ENCODE results near the gene KRTAP5-11. TPM values are rescaled to one million over a fixed set of nuclear protein-coding genes. Genes with fewer than 3 reads are reported as not detected.
"Not testable (repeated sequence)": the region's sequence is repeated elsewhere in the genome, so short reads cannot be mapped to it uniquely, and the experiment has no call there.

Gene KRTAP5-11
- total and polyA plus RNA-seq, 2 of the 8 experiments (the other 6 are each of a cell fraction or from before 2014, with no cell fraction given) = not detected

- H3K56ac ChIP-seq (replicated peaks; ENCODE audit: insufficient read length, low read depth, low read length); H3K4me3 ChIP-seq (ENCODE audit: extremely low read depth in 1 of 4, insufficient read depth in 2 of 4, low read depth in 3 of 4, low read length in 4 of 4); H2AFZ ChIP-seq (ENCODE audit: low read length); H3K9me3 ChIP-seq (ENCODE audit: insufficient read depth in 2 of 2, low read depth in 1 of 2, low read length in 1 of 2); H3K36me3 ChIP-seq (ENCODE audit: control insufficient read depth in 2 of 4, insufficient read depth in 4 of 4, low read length in 3 of 4); H3K4me1 ChIP-seq (replicated peaks in 1 of 4; ENCODE audit: control insufficient read depth in 3 of 4, insufficient read depth in 4 of 4, low read length in 3 of 4); H4K91ac ChIP-seq (replicated peaks; ENCODE audit: insufficient read length, low read length); H2BK5ac ChIP-seq (ENCODE audit: low read depth, low read length); FAIRE-seq; H3K9ac ChIP-seq (replicated peaks in 1 of 4; ENCODE audit: extremely low read depth in 1 of 4, low read depth in 3 of 4, low read length in 3 of 4); CTCF ChIA-PET (ENCODE audit: partially characterized antibody); H3K4ac ChIP-seq (replicated peaks; ENCODE audit: insufficient read length, low read depth, low read length); H3K23ac ChIP-seq (ENCODE audit: insufficient read length); H3K23me2 ChIP-seq (ENCODE audit: low read depth, low read length); POLR2A ChIA-PET (ENCODE audit: partially characterized antibody); H3K4me2 ChIP-seq (ENCODE audit: insufficient read depth in 1 of 2, low read depth in 2 of 2, low read length in 2 of 2); H3K79me2 ChIP-seq (ENCODE audit: control insufficient read depth in 1 of 2, insufficient read depth in 2 of 2, low read length in 2 of 2); H3K18ac ChIP-seq (ENCODE audit: extremely low read depth, low read length); H4K8ac ChIP-seq (ENCODE audit: extremely low read depth, insufficient read depth, low read length); H4K5ac ChIP-seq (ENCODE audit: insufficient read length, low read depth, low read length); H2BK15ac ChIP-seq (ENCODE audit: low read length); H3K14ac ChIP-seq (ENCODE audit: insufficient read length); H2AK5ac ChIP-seq (ENCODE audit: low read depth, low read length); H2BK120ac ChIP-seq (replicated peaks; ENCODE audit: low read depth, low read length); H3K27ac ChIP-seq (ENCODE audit: low read depth, low read length); H2BK20ac ChIP-seq (ENCODE audit: low read length); DNase-seq (ENCODE audit: low read depth in 1 of 2, low spot score in 2 of 2); H4K20me1 ChIP-seq (replicated peaks in 1 of 2; ENCODE audit: control insufficient read depth in 1 of 2, insufficient read depth in 2 of 2, low read length in 2 of 2); H3K79me1 ChIP-seq (ENCODE audit: low read depth, low read length); H2BK12ac ChIP-seq (ENCODE audit: low read depth, low read length): not testable (repeated sequence)
- 85% methylated on average over 21 of the region's 21 CpGs; no CpG with 5 or more reads in 1 of the 2 experiments for WGBS, 2 experiments (ENCODE audit: extremely low coverage in 1 of 2, insufficient coverage in 1 of 2, insufficient read length in 1 of 2, insufficient replicate concordance in 2 of 2, low coverage in 1 of 2, low lambda C conversion rate in 2 of 2, missing lambda C conversion rate in 1 of 2)
- peaks cover 8 to 13% (median 10%) of the 10 kb centered on the region in 4 experiments for H3K27me3 ChIP-seq (replicated peaks in 1 of 4; ENCODE audit: control insufficient read depth in 3 of 4, extremely low read depth in 1 of 4, insufficient read depth in 3 of 4, low read length in 3 of 4)
These were observed 28.7 kb upstream of the KRTAP5-11 start for GRCh38 chr11:71611218-71611910.

GRCh38 chr11:71608272-71608671 lies 25.6 kb upstream of the KRTAP5-11 start:
- H2BK120ac ChIP-seq (replicated peaks; ENCODE audit: low read depth, low read length); H3K4ac ChIP-seq (replicated peaks; ENCODE audit: insufficient read length, low read depth, low read length); H3K4me1 ChIP-seq (replicated peaks in 1 of 4; ENCODE audit: control insufficient read depth in 3 of 4, insufficient read depth in 4 of 4, low read length in 3 of 4); H4K20me1 ChIP-seq (replicated peaks in 1 of 2; ENCODE audit: control insufficient read depth in 1 of 2, insufficient read depth in 2 of 2, low read length in 2 of 2); H3K36me3 ChIP-seq (ENCODE audit: control insufficient read depth in 2 of 4, insufficient read depth in 4 of 4, low read length in 3 of 4); H3K79me1 ChIP-seq (ENCODE audit: low read depth, low read length); H3K14ac ChIP-seq (ENCODE audit: insufficient read length); H2BK5ac ChIP-seq (ENCODE audit: low read depth, low read length); H4K8ac ChIP-seq (ENCODE audit: extremely low read depth, insufficient read depth, low read length); H2AFZ ChIP-seq (ENCODE audit: low read length); CTCF ChIA-PET (ENCODE audit: partially characterized antibody); H3K79me2 ChIP-seq (ENCODE audit: control insufficient read depth in 1 of 2, insufficient read depth in 2 of 2, low read length in 2 of 2); H3K27ac ChIP-seq (ENCODE audit: low read depth, low read length); H2AK5ac ChIP-seq (ENCODE audit: low read depth, low read length); FAIRE-seq; H3K18ac ChIP-seq (ENCODE audit: extremely low read depth, low read length); H4K5ac ChIP-seq (ENCODE audit: insufficient read length, low read depth, low read length); H3K23me2 ChIP-seq (ENCODE audit: low read depth, low read length); H2BK15ac ChIP-seq (ENCODE audit: low read length); H2BK12ac ChIP-seq (ENCODE audit: low read depth, low read length); H3K9me3 ChIP-seq (ENCODE audit: insufficient read depth in 2 of 2, low read depth in 1 of 2, low read length in 1 of 2); H3K23ac ChIP-seq (ENCODE audit: insufficient read length); H3K56ac ChIP-seq (replicated peaks; ENCODE audit: insufficient read length, low read depth, low read length); H3K9ac ChIP-seq (replicated peaks in 1 of 4; ENCODE audit: extremely low read depth in 1 of 4, low read depth in 3 of 4, low read length in 3 of 4); H3K4me3 ChIP-seq (ENCODE audit: extremely low read depth in 1 of 4, insufficient read depth in 2 of 4, low read depth in 3 of 4, low read length in 4 of 4); POLR2A ChIA-PET (ENCODE audit: partially characterized antibody); H2BK20ac ChIP-seq (ENCODE audit: low read length); H4K91ac ChIP-seq (replicated peaks; ENCODE audit: insufficient read length, low read length): not testable (repeated sequence)
- Histone ChIP-seq H3K27me3 (replicated peaks in 1 of 4; ENCODE audit: control insufficient read depth in 3 of 4, extremely low read depth in 1 of 4, insufficient read depth in 3 of 4, low read length in 3 of 4) (peaks cover 9 to 23% (median 16%) of the 10 kb centered on the region in 4 experiments), H3K4me2 (ENCODE audit: insufficient read depth in 1 of 2, low read depth in 2 of 2, low read length in 2 of 2) (peak overlapping the region; percentile 56 to 71)
- DNase-seq (ENCODE audit: low read depth in 1 of 2, low spot score in 2 of 2) = peak in 1 of 2 experiments; percentile 70
- 34% methylated on average over 6 of the region's 21 CpGs; no CpG with 5 or more reads in 1 of the 2 experiments for WGBS, 2 experiments (ENCODE audit: extremely low coverage in 1 of 2, insufficient coverage in 1 of 2, insufficient read length in 1 of 2, insufficient replicate concordance in 2 of 2, low coverage in 1 of 2, low lambda C conversion rate in 2 of 2, missing lambda C conversion rate in 1 of 2)

All from H1 (cell line).